Ishikawa (cell line): ENCODE results near the gene AGRP.

ENCODE experiments used
- CEBPB ChIP-seq: IDR thresholded peaks from 2 replicates; pipeline ENCODE4 v1.6.1; 2012
- CREB1 ChIP-seq: IDR thresholded peaks from 2 replicates; pipeline ENCODE4 v1.6.1; 2012; ENCODE audit warnings: low read depth
- EGR1 ChIP-seq: IDR thresholded peaks from 2 replicates; pipeline ENCODE4 v1.6.1; 2012
- EP300 ChIP-seq: IDR thresholded peaks from 2 replicates; pipeline ENCODE4 v1.6.1; 2012; ENCODE audit warnings: borderline replicate concordance
- FOXM1 ChIP-seq: IDR thresholded peaks from 2 replicates; pipeline ENCODE4 v1.6.1; 2012; ENCODE audit warnings: low read depth, borderline replicate concordance
- NFIC ChIP-seq: IDR thresholded peaks from 2 replicates; pipeline ENCODE4 v1.6.1; 2012
- RAD21 ChIP-seq: IDR thresholded peaks from 2 replicates; pipeline ENCODE4 v1.6.1; 2012; ENCODE audit warnings: low read depth
- TAF1 ChIP-seq: IDR thresholded peaks from 2 replicates; pipeline ENCODE4 v1.6.1; 2012; ENCODE audit warnings: low read depth, mild to moderate bottlenecking
- TCF12 ChIP-seq: IDR thresholded peaks from 2 replicates; pipeline ENCODE4 v1.6.1; 2012; ENCODE audit warnings: low read depth
- TEAD4 ChIP-seq: IDR thresholded peaks from 2 replicates; pipeline ENCODE4 v1.6.1; 2012
- USF1 ChIP-seq: IDR thresholded peaks from 2 replicates; pipeline ENCODE4 v1.6.1; 2012
- YY1 ChIP-seq: IDR thresholded peaks from 2 replicates; pipeline ENCODE4 v1.6.1; 2012; ENCODE audit warnings: low read depth
- ZBTB7A ChIP-seq: IDR thresholded peaks from 2 replicates; pipeline ENCODE4 v1.6.1; 2012; ENCODE audit warnings: low read depth
- TF ChIP-seq, protein P1 (sequence below): IDR thresholded peaks from 2 replicates; pipeline ENCODE4 v1.6.1; 2012
- TF ChIP-seq, protein P2 (sequence below): IDR thresholded peaks from 2 replicates; pipeline ENCODE4 v1.6.1; 2012; ENCODE audit warnings: low read depth, mild to moderate bottlenecking

The AGRP gene

GRCh38 chr16:67509016-67509415 lies 25.7 kb upstream of the AGRP start:
- TF ChIP-seq YY1 = no peak

GRCh38 chr16:67506468-67506867 lies 23.1 kb upstream of the AGRP start:
- TF ChIP-seq CREB1 (no peak), TCF12 (no peak), CEBPB (no peak), TEAD4 (no peak)

- TF ChIP-seq USF1 = peak; percentile 51; the same call in 1 of the 2 replicates
- no peak for TF ChIP-seq EP300
Measured at GRCh38 chr16:67504031-67505021, 21.0 kb upstream of the AGRP start.

GRCh38 chr16:67499106-67499505 lies 15.8 kb upstream of the AGRP start:
- TF ChIP-seq CREB1 (no peak), CEBPB (no peak), EP300 (no peak), FOXM1 (no peak), ZBTB7A (no peak), YY1 (no peak), NFIC (no peak), RAD21 (no peak), TAF1 (no peak), EGR1 (no peak), TEAD4 (no peak), USF1 (no peak), TCF12 (no peak)
- TF ChIP-seq, protein P1, sequence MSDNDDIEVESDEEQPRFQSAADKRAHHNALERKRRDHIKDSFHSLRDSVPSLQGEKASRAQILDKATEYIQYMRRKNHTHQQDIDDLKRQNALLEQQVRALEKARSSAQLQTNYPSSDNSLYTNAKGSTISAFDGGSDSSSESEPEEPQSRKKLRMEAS = no peak
- TF ChIP-seq, protein P2, sequence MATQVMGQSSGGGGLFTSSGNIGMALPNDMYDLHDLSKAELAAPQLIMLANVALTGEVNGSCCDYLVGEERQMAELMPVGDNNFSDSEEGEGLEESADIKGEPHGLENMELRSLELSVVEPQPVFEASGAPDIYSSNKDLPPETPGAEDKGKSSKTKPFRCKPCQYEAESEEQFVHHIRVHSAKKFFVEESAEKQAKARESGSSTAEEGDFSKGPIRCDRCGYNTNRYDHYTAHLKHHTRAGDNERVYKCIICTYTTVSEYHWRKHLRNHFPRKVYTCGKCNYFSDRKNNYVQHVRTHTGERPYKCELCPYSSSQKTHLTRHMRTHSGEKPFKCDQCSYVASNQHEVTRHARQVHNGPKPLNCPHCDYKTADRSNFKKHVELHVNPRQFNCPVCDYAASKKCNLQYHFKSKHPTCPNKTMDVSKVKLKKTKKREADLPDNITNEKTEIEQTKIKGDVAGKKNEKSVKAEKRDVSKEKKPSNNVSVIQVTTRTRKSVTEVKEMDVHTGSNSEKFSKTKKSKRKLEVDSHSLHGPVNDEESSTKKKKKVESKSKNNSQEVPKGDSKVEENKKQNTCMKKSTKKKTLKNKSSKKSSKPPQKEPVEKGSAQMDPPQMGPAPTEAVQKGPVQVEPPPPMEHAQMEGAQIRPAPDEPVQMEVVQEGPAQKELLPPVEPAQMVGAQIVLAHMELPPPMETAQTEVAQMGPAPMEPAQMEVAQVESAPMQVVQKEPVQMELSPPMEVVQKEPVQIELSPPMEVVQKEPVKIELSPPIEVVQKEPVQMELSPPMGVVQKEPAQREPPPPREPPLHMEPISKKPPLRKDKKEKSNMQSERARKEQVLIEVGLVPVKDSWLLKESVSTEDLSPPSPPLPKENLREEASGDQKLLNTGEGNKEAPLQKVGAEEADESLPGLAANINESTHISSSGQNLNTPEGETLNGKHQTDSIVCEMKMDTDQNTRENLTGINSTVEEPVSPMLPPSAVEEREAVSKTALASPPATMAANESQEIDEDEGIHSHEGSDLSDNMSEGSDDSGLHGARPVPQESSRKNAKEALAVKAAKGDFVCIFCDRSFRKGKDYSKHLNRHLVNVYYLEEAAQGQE = no peak

DNA sequence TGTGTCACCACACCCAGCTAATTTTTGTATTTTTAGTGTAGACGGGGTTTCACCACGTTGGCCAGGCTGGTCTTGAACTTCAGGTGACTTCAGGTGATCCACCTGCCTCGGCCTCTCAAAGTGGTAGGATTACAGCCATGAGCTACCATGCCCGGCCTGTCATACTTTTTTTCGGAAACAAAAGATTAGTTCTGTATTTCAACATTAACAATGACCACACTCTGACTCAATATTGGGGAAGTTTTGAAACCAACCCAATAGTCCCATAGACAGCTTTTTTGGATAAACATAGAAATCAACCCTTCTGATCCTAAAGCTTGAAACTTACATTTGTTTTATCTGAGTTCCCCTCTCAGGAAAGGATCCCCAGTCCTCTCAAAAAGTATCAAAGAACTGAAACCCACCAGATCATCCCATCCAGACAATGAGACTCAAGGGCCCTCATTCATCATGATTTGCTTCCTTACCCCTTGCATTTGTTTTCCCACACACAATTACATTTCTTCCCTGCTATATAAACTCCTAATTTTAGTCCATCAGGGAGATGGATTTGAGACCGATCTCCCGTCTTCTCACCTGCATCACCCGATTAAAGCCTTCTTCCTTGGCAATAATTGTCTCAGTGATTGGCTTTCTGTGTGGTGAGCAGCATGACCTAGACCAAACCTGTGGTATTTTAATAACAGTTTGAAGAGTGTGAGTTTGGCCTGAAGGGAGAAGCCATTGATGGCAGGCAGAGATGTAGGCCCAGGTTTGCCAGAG lies 7.2 kb upstream of the AGRP start:
- TF ChIP-seq NFIC = no peak
- TF ChIP-seq CREB1 = no peak
- TF ChIP-seq TCF12 = no peak
- no peak for TF ChIP-seq EP300
- TF ChIP-seq TEAD4 = no peak
- TF ChIP-seq USF1 = no peak
- TF ChIP-seq ZBTB7A = no peak
- no peak for TF ChIP-seq YY1
- no peak for TF ChIP-seq EGR1
- TF ChIP-seq RAD21 = no peak
- TF ChIP-seq, protein P1 = no peak
- TF ChIP-seq, protein P2 = no peak
- no peak for TF ChIP-seq TAF1
- TF ChIP-seq CEBPB = no peak
